Caco-2 (cell line): ENCODE results near the gene APOC4. TPM values are rescaled to one million over a fixed set of nuclear protein-coding genes. Genes with fewer than 3 reads are reported as not detected.

ENCODE experiments used
- BruUV-seq: library from RNA; stranded (reverse); fragments of 400-500 nt; replicated peaks from 2 replicates; lab custom pipeline; 2021; lab: Mats Ljungman, UMichigan
- CTCF ChIA-PET: fragments of 300-600 bp; sonication (Branson Sonifier 250); formaldehyde crosslinking; loops from one replicate; lab custom pipeline; 2022; ENCODE audit warnings: antibody characterized with exemption; lab: Charles Lee
- POLR2A ChIA-PET: fragments of 300-600 bp; sonication (Branson Sonifier 250); formaldehyde crosslinking; loops from one replicate; lab custom pipeline; 2022; ENCODE audit warnings: antibody characterized with exemption; lab: Charles Lee
- DNase-seq, 2 experiments: peaks; one replicate each; pipeline versions ENCODE4 v3.0.0 to v3.0.0-alpha.2; 2020 to 2022
- H3K27me3 ChIP-seq: replicated peaks from 2 replicates; pipeline ENCODE4 v1.6.0; 2011; ENCODE audit warnings: low read length; ENCODE audit not compliant: control insufficient read depth, insufficient read depth
- H3K36me3 ChIP-seq: 2 replicates; pipeline ENCODE4 v1.5.1; 2011; ENCODE audit warnings: low read length; ENCODE audit not compliant: control insufficient read depth, insufficient read depth
- H3K4me1 ChIP-seq: fragments of 250-450 bp; sonication (Bioruptor Pico); 2 replicates; pipeline ENCODE4 v1.5.1; 2020; ENCODE audit warnings: mild to moderate bottlenecking
- H3K4me3 ChIP-seq: 2 replicates; pipeline ENCODE4 v1.5.1; 2011; ENCODE audit warnings: low read depth, mild to moderate bottlenecking, control low read depth, low read length
- H3K9me3 ChIP-seq: fragments of 250-450 bp; sonication (Bioruptor Pico); 2 replicates; pipeline ENCODE4 v1.5.1; 2020; ENCODE audit warnings: mild to moderate bottlenecking, moderate library complexity
- H3K27ac Mint-ChIP-seq: one replicate; pipeline ENCODE4 v1.8.0; 2022; ENCODE audit warnings: mixed read lengths; ENCODE audit not compliant: unreplicated experiment
- H3K27me3 Mint-ChIP-seq: one replicate; pipeline ENCODE4 v1.8.0; 2022; ENCODE audit warnings: mixed read lengths; ENCODE audit not compliant: insufficient read depth, unreplicated experiment
- H3K36me3 Mint-ChIP-seq: one replicate; pipeline ENCODE4 v1.8.0; 2022; ENCODE audit warnings: mild to moderate bottlenecking, mixed read lengths; ENCODE audit not compliant: insufficient read depth, unreplicated experiment
- H3K4me1 Mint-ChIP-seq: one replicate; pipeline ENCODE4 v1.8.0; 2022; ENCODE audit warnings: low read depth, mixed read lengths; ENCODE audit not compliant: unreplicated experiment
- H3K4me3 Mint-ChIP-seq: one replicate; pipeline ENCODE4 v1.8.0; 2022; ENCODE audit warnings: mild to moderate bottlenecking, moderate library complexity, mixed read lengths; ENCODE audit not compliant: unreplicated experiment
- H3K9me3 Mint-ChIP-seq: one replicate; pipeline ENCODE4 v1.8.0; 2022; ENCODE audit warnings: mixed read lengths; ENCODE audit not compliant: unreplicated experiment
- CTCF ChIP-seq, 2 experiments: fragments of 200-600 bp in 1 of 2; IDR thresholded peaks; 1 replicate in 1 of 2; 2 replicates in 1 of 2; pipeline versions ENCODE4 v1.5.1 to v1.8.0; 2011 to 2022; ENCODE audit warnings: antibody characterized with exemption in 1 of 2, control low read depth in 1 of 2, inconsistent platforms in 1 of 2, low read depth in 1 of 2, low read length in 1 of 2, mild to moderate bottlenecking in 1 of 2, moderate library complexity in 1 of 2; ENCODE audit not compliant: insufficient read depth in 1 of 2, severe bottlenecking in 1 of 2, unreplicated experiment in 1 of 2
- intact Hi-C: fragments of 100-400 bp; cut with micrococcal nuclease; formaldehyde crosslinking; loops from one replicate; pipeline ENCODE4 v1.10.0; 2022; ENCODE audit not compliant: unreplicated experiment
- total RNA-seq: library from RNA; stranded (reverse); gene quantifications from 2 replicates; pipeline ENCODE4 v1.2.3, GENCODE V29; 2022

The APOC4 gene
- total RNA-seq, 1 experiment from 2014 or later, result not detected

- CTCF ChIA-PET, result no interaction called here
- peaks cover 97% of the 10 kb centered on the region for H3K36me3 Mint-ChIP-seq
- no peak for DNase-seq
- POLR2A ChIA-PET, result no interaction called here
- H3K36me3 ChIP-seq, result peaks cover 15% of the 10 kb centered on the region
- no peaks in the 10 kb centered on the region for H3K9me3 ChIP-seq
- no peaks in the 10 kb centered on the region for H3K9me3 Mint-ChIP-seq
- no peak overlapping the region for H3K4me3 ChIP-seq
- peaks cover 9% of the 10 kb centered on the region for H3K4me1 ChIP-seq
- intact Hi-C loops, result no loop called here
- no peaks in the 10 kb centered on the region for H3K27me3 ChIP-seq
- H3K27ac Mint-ChIP-seq, result no peak overlapping the region
- no peaks in the 10 kb centered on the region for H3K27me3 Mint-ChIP-seq
- peaks cover 10% of the 10 kb centered on the region for H3K4me1 Mint-ChIP-seq
- BruUV-seq, result no TSS peak
- H3K4me3 Mint-ChIP-seq, result no peak overlapping the region
- no peak for TF ChIP-seq CTCF (IDR thresholded peaks at IDR 0.05; ENCODE audit: insufficient read depth in 1 of 2, low read depth in 1 of 2, low read length in 1 of 2, severe bottlenecking in 1 of 2, unreplicated experiment in 1 of 2)
Observed at GRCh38 chr19:44894052-44894400, 48.0 kb upstream of the APOC4 start.

GRCh38 chr19:44894946-44895345, 47.1 kb upstream of the APOC4 start:
- Mint-ChIP-seq H3K27ac (peak overlapping the region; percentile 61), H3K36me3 (peaks cover 100% of the 10 kb centered on the region), H3K4me1 (peaks cover 4% of the 10 kb centered on the region), H3K4me3 (no peak overlapping the region), H3K9me3 (no peaks in the 10 kb centered on the region), H3K27me3 (no peaks in the 10 kb centered on the region)
- Histone ChIP-seq H3K27me3 (no peaks in the 10 kb centered on the region), H3K9me3 (no peaks in the 10 kb centered on the region), H3K4me3 (no peak overlapping the region), H3K4me1 (peaks cover 9% of the 10 kb centered on the region), H3K36me3 (peaks cover 16% of the 10 kb centered on the region)
- ChIA-PET CTCF (interaction anchor here (1.0 kb wide), 1 partner anchor 11 kb away, joined by 3 read pairs; the partner anchor contains the start of gene APOE), POLR2A (interaction anchor here (0.5 to 0.8 kb wide), 2 partner anchors 11 kb away, joined by 3 to 4 read pairs; no protein-coding TSS in a partner anchor)
- no peak for DNase-seq
- no peak for TF ChIP-seq CTCF (IDR thresholded peaks at IDR 0.05; ENCODE audit: insufficient read depth in 1 of 2, low read depth in 1 of 2, low read length in 1 of 2, severe bottlenecking in 1 of 2, unreplicated experiment in 1 of 2)
- BruUV-seq, result no TSS peak
- intact Hi-C loops, result no loop called here

- TF ChIP-seq CTCF (IDR thresholded peaks at IDR 0.05; ENCODE audit: insufficient read depth in 1 of 2, low read depth in 1 of 2, low read length in 1 of 2, severe bottlenecking in 1 of 2, unreplicated experiment in 1 of 2), result no peak
- no peak overlapping the region for H3K27ac Mint-ChIP-seq
- POLR2A ChIA-PET, result no interaction called here
Observed at GRCh38 chr19:44897835-44898234, 44.2 kb upstream of the APOC4 start.

More at GRCh38 chr19:44897835-44898234, 44.2 kb upstream of the APOC4 start:
- Mint-ChIP-seq H3K4me3 (no peak overlapping the region), H3K4me1 (no peaks in the 10 kb centered on the region), H3K27me3 (no peaks in the 10 kb centered on the region), H3K9me3 (no peaks in the 10 kb centered on the region), H3K36me3 (peaks cover 100% of the 10 kb centered on the region)
- no peak for DNase-seq
- CTCF ChIA-PET, result no interaction called here
- no TSS peak for BruUV-seq
- Histone ChIP-seq H3K27me3 (no peaks in the 10 kb centered on the region), H3K36me3 (peaks cover 15% of the 10 kb centered on the region), H3K4me1 (no peaks in the 10 kb centered on the region), H3K9me3 (no peaks in the 10 kb centered on the region), H3K4me3 (no peak overlapping the region)
- intact Hi-C loops, result no loop called here
